Kasumi-1 (cell line): Measurements from ENCODE around the gene PRTFDC1.

ENCODE experiments used
- DNase-seq, 2 experiments: peaks; one replicate each; lab custom pipeline; 2025; lab: John Stamatoyannopoulos, UW

The PRTFDC1 gene

GRCh38 chr10:24904824-24905223 is 47.6 kb downstream of the PRTFDC1 start:
- no peak for DNase-seq

- no peak for DNase-seq
Measured at GRCh38 chr10:24902400-24902728, 50.0 kb downstream of the PRTFDC1 start.

GRCh38 chr10:24901686-24902399 is 50.6 kb downstream of the PRTFDC1 start:
- DNase-seq, result peak in 1 of 2 experiments; percentile 6

GRCh38 chr10:24900888-24901685 is 51.3 kb downstream of the PRTFDC1 start:
- DNase-seq, result peak; percentile 59 to 62

- no peak for DNase-seq
Measured at GRCh38 chr10:24899571-24899970, 52.8 kb downstream of the PRTFDC1 start.

GRCh38 chr10:24898501-24898900 is 53.9 kb downstream of the PRTFDC1 start:
- DNase-seq, result no peak

GRCh38 chr10:24897326-24897926 is 55.0 kb downstream of the PRTFDC1 start:
- DNase-seq, result no peak

GRCh38 chr10:24894728-24895127 is 57.7 kb downstream of the PRTFDC1 start:
- DNase-seq, result no peak

GRCh38 chr10:24894309-24894708 is 58.1 kb downstream of the PRTFDC1 start:
- no peak for DNase-seq

- DNase-seq, result no peak
Measured at GRCh38 chr10:24893127-24893526, 59.3 kb downstream of the PRTFDC1 start.

GRCh38 chr10:24891823-24892222 is 60.6 kb downstream of the PRTFDC1 start:
- DNase-seq, result no peak

- no peak for DNase-seq
Measured at GRCh38 chr10:24889639-24890038, 62.8 kb downstream of the PRTFDC1 start.

- no peak for DNase-seq
Measured at GRCh38 chr10:24887855-24888231, 64.6 kb downstream of the PRTFDC1 start.

GRCh38 chr10:24886290-24886680 is 66.1 kb downstream of the PRTFDC1 start:
- no peak for DNase-seq

- no peak for DNase-seq
Measured at GRCh38 chr10:24885551-24886289, 66.7 kb downstream of the PRTFDC1 start.

GRCh38 chr10:24884793-24885192 is 67.6 kb downstream of the PRTFDC1 start:
- DNase-seq, result no peak

GRCh38 chr10:24884316-24884715 is 68.1 kb downstream of the PRTFDC1 start:
- DNase-seq, result no peak

- no peak for DNase-seq
Measured at GRCh38 chr10:24883176-24883575, 69.2 kb downstream of the PRTFDC1 start.

- no peak for DNase-seq
Measured at GRCh38 chr10:24882047-24882698, 70.2 kb downstream of the PRTFDC1 start.

GRCh38 chr10:24879861-24880260 is 72.5 kb downstream of the PRTFDC1 start:
- no peak for DNase-seq

- no peak for DNase-seq
Measured at GRCh38 chr10:24874133-24874532, 78.3 kb downstream of the PRTFDC1 start.

GRCh38 chr10:24873281-24873683 is 79.1 kb downstream of the PRTFDC1 start:
- DNase-seq, result no peak
